GM23248 (cell line): ENCODE data around the gene MDGA2. TPM values are rescaled to one million over a fixed set of nuclear protein-coding genes. Genes with fewer than 3 reads are reported as not detected.

Experiments
- DNase-seq: peaks from one replicate; pipeline ENCODE4 v3.0.0-alpha.2; 2015
- H2AFZ ChIP-seq: fragments of 200-600 bp; sonication (generic); 2 replicates; pipeline ENCODE4 v1.6.1; 2016; ENCODE audit warnings: antibody characterized with exemption
- H3F3A ChIP-seq: fragments of 200-600 bp; sonication (generic); 2 replicates; pipeline ENCODE4 v1.6.1; 2016; ENCODE audit warnings: mild to moderate bottlenecking, antibody characterized with exemption, mixed run types; ENCODE audit not compliant: insufficient read depth
- H3K27ac ChIP-seq: fragments of 200-600 bp; sonication (generic); 2 replicates; pipeline ENCODE4 v1.5.1; 2016; ENCODE audit warnings: mild to moderate bottlenecking
- H3K27me3 ChIP-seq: fragments of 200-600 bp; sonication (generic); replicated peaks from 2 replicates; pipeline ENCODE4 v1.6.1; 2016; ENCODE audit warnings: mild to moderate bottlenecking; ENCODE audit not compliant: insufficient read depth
- H3K36me3 ChIP-seq: fragments of 200-600 bp; sonication (generic); 2 replicates; pipeline ENCODE4 v1.6.1; 2016; ENCODE audit warnings: low read depth, mild to moderate bottlenecking
- H3K4me1 ChIP-seq: fragments of 200-600 bp; sonication (generic); 2 replicates; pipeline ENCODE4 v1.6.1; 2016; ENCODE audit warnings: mild to moderate bottlenecking; ENCODE audit not compliant: insufficient read depth
- H3K4me2 ChIP-seq: fragments of 200-600 bp; sonication (generic); one replicate; pipeline ENCODE4 v1.6.1; 2016; ENCODE audit warnings: mild to moderate bottlenecking; ENCODE audit not compliant: unreplicated experiment
- H3K4me3 ChIP-seq: fragments of 200-600 bp; sonication (generic); 2 replicates; pipeline ENCODE4 v1.5.1; 2016; ENCODE audit warnings: mild to moderate bottlenecking
- H3K79me2 ChIP-seq: fragments of 200-600 bp; sonication (generic); 2 replicates; pipeline ENCODE4 v1.6.1; 2016; ENCODE audit warnings: mild to moderate bottlenecking; ENCODE audit not compliant: insufficient read depth
- H3K9ac ChIP-seq: fragments of 200-600 bp; sonication (generic); 2 replicates; pipeline ENCODE4 v1.6.1; 2016; ENCODE audit warnings: mild to moderate bottlenecking
- H3K9me2 ChIP-seq: fragments of 200-600 bp; sonication (generic); 2 replicates; pipeline ENCODE4 v1.6.1; 2016; ENCODE audit warnings: mixed run types, mild to moderate bottlenecking, moderate library complexity; ENCODE audit not compliant: insufficient read depth
- H3K9me3 ChIP-seq: fragments of 200-600 bp; sonication (generic); one replicate; pipeline ENCODE4 v1.6.1; 2017; ENCODE audit warnings: low read depth
- H4K20me1 ChIP-seq: fragments of 200-600 bp; sonication (generic); 2 replicates; pipeline ENCODE4 v1.6.0; 2016; ENCODE audit not compliant: insufficient read depth
- EZH2 ChIP-seq: fragments of 200-600 bp; sonication (generic); IDR thresholded peaks from 2 replicates; pipeline ENCODE4 v1.6.1; 2018; ENCODE audit warnings: antibody characterized with exemption, mild to moderate bottlenecking; ENCODE audit not compliant: insufficient read depth, poor library complexity, severe bottlenecking
- EZH2phosphoT487 ChIP-seq: fragments of 200-600 bp; sonication (generic); IDR thresholded peaks from 2 replicates; pipeline ENCODE4 v1.6.1; 2018; ENCODE audit warnings: antibody characterized with exemption, moderate library complexity, mild to moderate bottlenecking, low read depth; ENCODE audit not compliant: insufficient read depth
- WGBS, 2 experiments: methylation state at CpG; one replicate each; pipeline ENCODE4 v1.1.6; 2015 to 2017; ENCODE audit warnings: low lambda C conversion rate in 2 of 2, low coverage in 1 of 2; ENCODE audit errors: missing lambda C conversion rate in 2 of 2; 5-methylcytosine and 5-hydroxymethylcytosine counted together
- in situ Hi-C: fragments of 300-500 bp; cut with MboI; formaldehyde crosslinking; loops from 2 replicates; pipeline ENCODE4 v1.15.0; 2020
- polyA plus RNA-seq: library from polyadenylated mRNA; unstranded; fragments of >200 nt; fragmentation: Nextera tagmentation; extraction: Ambion mirVana; gene quantifications from 2 replicates; pipeline ENCODE4 v1.2.1, GENCODE V29; 2016
- small RNA-seq: library from RNA; depleted of rRNA; stranded (forward); fragments of <200 nt; gene quantifications from one replicate; pipeline ENCODE3, GENCODE V24; 2014; ENCODE audit warnings: low read depth, low replicate concordance
- total RNA-seq: library from RNA; depleted of rRNA; stranded (reverse); fragments of >200 nt; shearing (Covaris generic); gene quantifications from 2 replicates; pipeline ENCODE4 v1.2.3, GENCODE V29; 2014

MDGA2 gene
- total and polyA plus RNA-seq, 2 experiments from 2014 or later, result not detected

DNA sequence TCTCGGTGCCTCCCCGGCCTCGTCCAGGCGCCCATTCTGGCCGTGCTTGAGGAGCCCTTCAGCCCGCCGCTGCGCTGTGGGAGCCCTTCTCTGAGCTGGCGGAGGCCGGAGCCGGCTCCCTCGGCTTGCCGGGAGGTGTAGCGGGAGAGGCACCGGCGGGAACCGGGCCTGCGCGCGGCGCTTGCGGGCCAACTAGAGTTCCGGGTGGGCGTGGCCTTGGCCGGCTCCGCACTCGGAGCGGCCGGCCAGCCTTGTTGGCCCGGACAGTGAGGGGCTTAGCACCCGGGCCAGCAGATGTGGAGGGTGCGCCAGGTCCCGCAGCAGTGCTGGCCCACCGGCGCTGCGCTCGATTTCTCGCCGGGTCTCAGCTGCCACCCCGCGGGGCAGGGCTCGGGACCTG, 855.1 kb downstream of the MDGA2 start:
- TF ChIP-seq EZH2phosphoT487 (no peak), EZH2 (no peak)
- Histone ChIP-seq H3K27me3 (no peaks in the 10 kb centered on the region), H4K20me1 (no peaks in the 10 kb centered on the region), H2AFZ (no peak overlapping the region), H3F3A (no peaks in the 10 kb centered on the region), H3K4me2 (no peak overlapping the region), H3K27ac (no peak overlapping the region), H3K4me1 (no peaks in the 10 kb centered on the region), H3K79me2 (no peaks in the 10 kb centered on the region), H3K9me3 (peaks cover 8% of the 10 kb centered on the region), H3K9me2 (no peaks in the 10 kb centered on the region), H3K9ac (no peak overlapping the region), H3K36me3 (no peaks in the 10 kb centered on the region), H3K4me3 (no peak overlapping the region)
- in situ Hi-C loops, result no loop called here
- DNase-seq, result no peak
- WGBS, 2 experiments, result 73 to 77% methylated on average over 34 to 37 of the region's 42 CpGs

DNA sequence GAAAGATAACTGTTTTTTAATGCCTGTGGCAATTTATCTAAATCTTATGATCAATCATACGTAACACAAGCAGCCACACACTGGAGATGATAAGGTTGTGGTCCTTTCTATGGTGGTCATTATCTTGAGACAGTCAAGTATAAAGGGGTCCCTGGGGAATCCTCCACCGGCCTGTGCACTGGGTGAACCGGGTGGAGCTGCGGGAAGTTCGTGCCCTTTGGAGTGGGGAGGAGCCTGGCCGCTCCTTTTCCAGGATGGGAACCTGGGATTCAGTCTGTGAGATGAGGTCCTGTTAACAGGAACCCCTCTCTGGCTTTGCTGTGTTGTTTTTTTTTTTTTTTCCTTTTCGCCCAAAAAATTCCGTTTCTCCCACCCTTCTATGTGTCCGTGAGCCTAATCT, 856.3 kb downstream of the MDGA2 start:
- H3K4me1 ChIP-seq, result no peaks in the 10 kb centered on the region
- H3F3A ChIP-seq, result no peaks in the 10 kb centered on the region
- no peak overlapping the region for H3K4me3 ChIP-seq
- in situ Hi-C loops, result no loop called here
- no peak overlapping the region for H2AFZ ChIP-seq
- no peak overlapping the region for H3K27ac ChIP-seq
- H4K20me1 ChIP-seq, result no peaks in the 10 kb centered on the region
- WGBS, 2 experiments, result 28 to 31% methylated on average over 9 of the region's 9 CpGs
- no peaks in the 10 kb centered on the region for H3K27me3 ChIP-seq
- H3K36me3 ChIP-seq, result no peaks in the 10 kb centered on the region
- no peak overlapping the region for H3K4me2 ChIP-seq
- no peak overlapping the region for H3K9ac ChIP-seq
- DNase-seq, result no peak
- peaks cover 3% of the 10 kb centered on the region for H3K9me3 ChIP-seq
- no peaks in the 10 kb centered on the region for H3K9me2 ChIP-seq
- no peak for TF ChIP-seq EZH2
- TF ChIP-seq EZH2phosphoT487, result no peak
- no peaks in the 10 kb centered on the region for H3K79me2 ChIP-seq

DNA sequence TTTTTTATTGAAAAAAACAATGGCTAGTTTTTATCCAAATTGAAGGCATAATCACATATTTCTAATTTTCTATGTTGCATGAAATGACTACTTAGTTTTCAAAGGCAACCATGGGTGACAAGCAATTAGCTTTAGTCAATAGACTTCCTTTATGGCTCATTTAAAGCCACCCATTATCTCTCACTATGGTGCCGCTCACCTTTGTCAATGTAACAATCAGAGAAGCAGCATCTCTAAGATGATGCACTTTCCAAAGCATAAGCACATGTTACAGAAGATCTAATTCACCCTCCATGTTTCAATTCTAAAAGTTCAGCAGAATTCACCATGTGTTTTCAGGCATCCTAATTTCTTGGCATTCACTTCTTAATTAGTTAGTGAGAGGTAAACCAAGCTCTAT, 857.3 kb downstream of the MDGA2 start:
- Histone ChIP-seq H4K20me1 (no peaks in the 10 kb centered on the region), H3K4me3 (no peak overlapping the region), H3K9ac (no peak overlapping the region), H3K27ac (no peak overlapping the region), H3K79me2 (no peaks in the 10 kb centered on the region), H3K9me3 (peaks cover 3% of the 10 kb centered on the region), H3K27me3 (no peaks in the 10 kb centered on the region), H3K9me2 (no peaks in the 10 kb centered on the region), H3F3A (no peaks in the 10 kb centered on the region), H3K36me3 (no peaks in the 10 kb centered on the region), H2AFZ (no peak overlapping the region), H3K4me1 (no peaks in the 10 kb centered on the region), H3K4me2 (no peak overlapping the region)
- no peak for DNase-seq
- in situ Hi-C loops, result no loop called here
- no peak for TF ChIP-seq EZH2phosphoT487
- no peak for TF ChIP-seq EZH2
- WGBS, 2 experiments, result 24 to 25% methylated on average over 1 of the region's 1 CpG

DNA sequence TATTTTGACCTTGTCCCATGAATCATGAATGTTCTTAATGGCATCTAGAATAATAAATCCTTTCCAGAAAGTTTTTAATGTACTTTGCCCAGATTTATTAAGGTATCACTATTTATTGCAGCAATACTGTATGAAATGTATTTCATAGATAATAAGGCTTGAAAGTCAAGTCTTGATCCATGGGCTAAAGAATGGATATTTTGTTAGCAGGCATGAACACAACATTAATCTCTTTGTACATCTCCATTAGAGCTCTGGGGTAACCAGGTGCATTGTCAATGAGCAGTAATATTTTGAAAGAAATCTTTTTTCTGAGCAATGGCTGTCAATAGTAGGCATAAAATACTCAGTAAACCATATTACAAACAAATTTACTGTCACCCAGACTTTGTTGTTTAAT, 882.3 kb downstream of the MDGA2 start:
- Histone ChIP-seq H3K4me1 (no peaks in the 10 kb centered on the region), H3K36me3 (no peaks in the 10 kb centered on the region), H3K9me2 (no peaks in the 10 kb centered on the region), H3K27me3 (no peaks in the 10 kb centered on the region), H3K79me2 (no peaks in the 10 kb centered on the region), H4K20me1 (no peaks in the 10 kb centered on the region), H3K4me3 (no peak overlapping the region), H3K4me2 (no peak overlapping the region), H3K9me3 (no peaks in the 10 kb centered on the region), H2AFZ (no peak overlapping the region), H3K27ac (no peak overlapping the region), H3F3A (no peaks in the 10 kb centered on the region), H3K9ac (no peak overlapping the region)
- in situ Hi-C loops, result no loop called here
- no peak for DNase-seq
- TF ChIP-seq EZH2 (no peak), EZH2phosphoT487 (no peak)

Small RNA genes lying within 50 kb of the gene (small RNA-seq; reads per million reads assigned to genes)
- not detected for gene RF00402
